GM18861 (cell line): ENCODE data around the gene AVPI1.
"Not testable (repeated sequence)": the region's sequence is repeated elsewhere in the genome, so short reads cannot be mapped to it uniquely, and the experiment has no call there.

Experiments
- ATAC-seq: cut with Tn5 transposase; IDR thresholded peaks from one replicate; pipeline ENCODE4 v1.9.1; 2021; ENCODE audit not compliant: unreplicated experiment

AVPI1 gene

DNA sequence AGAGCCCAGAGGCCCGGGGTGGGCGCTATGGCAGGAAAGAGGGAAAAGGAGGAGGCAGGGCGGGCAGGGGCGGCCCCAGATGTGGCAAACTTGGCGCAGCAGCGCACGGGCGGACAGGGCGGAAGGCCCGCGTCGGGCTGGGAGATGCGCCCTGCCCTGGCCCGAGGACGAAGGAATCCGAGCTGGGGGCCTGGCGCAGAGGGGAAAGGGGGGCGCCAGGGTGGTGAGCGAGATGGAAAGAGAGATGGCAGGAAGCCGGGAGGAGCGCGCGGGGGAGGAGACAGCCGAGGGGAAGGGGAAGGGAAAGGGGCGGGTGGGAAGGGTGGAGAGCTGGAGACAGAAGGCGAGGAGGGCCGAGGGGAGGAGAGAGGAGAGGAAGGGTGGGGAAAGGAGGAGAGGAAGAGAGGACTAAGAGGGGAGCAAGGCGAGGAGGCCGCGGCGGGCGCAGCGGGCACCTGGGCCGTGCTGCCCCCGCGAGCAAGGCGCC lies 26.3 kb upstream of the AVPI1 start, which contains the start of gene MARVELD1:
MARVELD1 (plus strand) TSS at position 392 of the 487 bp plus-strand sequence. CDS start 147 bp downstream, outside the sequence.
- ATAC-seq: no peak

GRCh38 chr10:97711640-97712572 lies 24.9 kb upstream of the AVPI1 start:
- ATAC-seq: no peak

- ATAC-seq: no peak
These were observed 22.2 kb upstream of the AVPI1 start for GRCh38 chr10:97708976-97709946.

- ATAC-seq: no peak
These were observed 21.1 kb upstream of the AVPI1 start for GRCh38 chr10:97708167-97708566.

GRCh38 chr10:97707134-97707861 lies 20.3 kb upstream of the AVPI1 start:
- ATAC-seq: no peak

GRCh38 chr10:97705006-97705670 lies 18.1 kb upstream of the AVPI1 start:
- no peak for ATAC-seq

DNA sequence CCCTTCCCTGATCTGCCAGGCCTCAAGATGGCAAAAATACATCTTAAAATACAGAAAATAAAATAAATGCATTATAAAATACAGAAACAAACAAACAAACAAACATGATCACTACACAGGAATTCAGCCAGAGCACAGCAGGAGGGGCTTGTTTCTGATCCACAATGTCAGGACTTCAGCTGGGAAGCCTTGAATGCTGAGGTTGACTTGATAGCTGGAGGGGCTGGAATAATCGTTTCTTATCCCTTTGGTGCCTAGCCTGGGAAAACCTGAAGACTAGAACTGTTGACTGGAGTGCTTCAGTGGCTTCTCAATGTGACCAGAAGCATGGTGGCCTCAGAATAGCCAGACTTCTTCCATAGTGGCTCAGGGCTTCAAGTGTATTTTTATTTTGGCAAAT lies 17.3 kb upstream of the AVPI1 start:
- ATAC-seq: no peak

DNA sequence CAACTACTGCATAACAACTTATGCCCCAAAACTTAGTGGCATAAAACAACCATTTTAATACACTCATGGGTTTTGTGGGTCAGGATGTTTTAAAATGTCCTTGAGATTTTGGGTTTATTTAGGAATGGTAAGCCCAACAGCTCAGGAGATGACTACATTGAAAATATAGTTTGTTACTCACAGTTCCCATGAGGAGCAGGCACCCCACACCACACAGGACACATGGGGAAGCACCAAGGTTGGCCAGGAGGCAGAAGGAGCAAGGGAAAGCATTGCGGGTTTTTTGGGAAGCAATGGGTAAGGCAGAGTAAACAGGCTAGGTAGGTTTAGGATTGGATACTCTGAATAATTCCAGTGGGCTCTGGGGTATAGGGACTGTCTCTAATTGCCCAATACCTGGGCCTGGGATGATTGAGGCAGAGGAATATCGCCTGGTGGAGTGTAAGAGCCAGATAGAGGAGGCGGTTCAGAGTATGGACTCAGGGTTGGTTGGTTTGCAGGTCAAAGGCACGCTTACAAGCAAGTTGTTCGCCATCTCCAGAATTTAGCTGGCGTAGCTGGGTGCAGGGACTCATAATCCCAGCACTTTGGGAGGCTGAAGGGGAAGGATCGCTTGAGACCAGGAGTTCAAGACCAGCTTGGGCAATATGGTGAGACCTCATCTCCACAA lies 16.5 kb upstream of the AVPI1 start:
- no peak for ATAC-seq

- no peak for ATAC-seq
These were observed 14.5 kb upstream of the AVPI1 start for GRCh38 chr10:97701438-97702069.

- ATAC-seq: not testable (repeated sequence)
These were observed 11.1 kb upstream of the AVPI1 start for GRCh38 chr10:97698072-97698655.

DNA sequence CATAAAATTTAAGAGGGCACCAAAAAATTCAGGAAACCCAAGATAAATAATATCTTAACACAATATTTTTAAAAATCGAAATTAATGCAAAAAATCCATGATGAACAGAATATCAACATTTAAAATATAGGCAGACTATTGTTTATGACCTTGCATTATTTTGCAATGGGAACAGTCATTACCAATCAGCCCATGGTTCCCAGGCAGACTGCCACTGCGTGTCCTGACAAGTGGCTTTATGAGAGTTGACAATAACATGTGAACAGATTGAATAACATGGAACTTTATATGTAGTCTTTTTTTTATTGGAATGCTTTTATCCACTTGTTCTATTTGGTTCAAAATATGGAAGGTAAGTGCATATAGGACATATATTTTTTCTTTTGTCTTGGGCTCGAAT lies 3.1 kb upstream of the AVPI1 start:
- ATAC-seq: no peak

GRCh38 chr10:97689559-97690020 lies 2.5 kb upstream of the AVPI1 start:
- no peak for ATAC-seq

- ATAC-seq: no peak
These were observed 1.0 kb upstream of the AVPI1 start for GRCh38 chr10:97687785-97688781.

DNA sequence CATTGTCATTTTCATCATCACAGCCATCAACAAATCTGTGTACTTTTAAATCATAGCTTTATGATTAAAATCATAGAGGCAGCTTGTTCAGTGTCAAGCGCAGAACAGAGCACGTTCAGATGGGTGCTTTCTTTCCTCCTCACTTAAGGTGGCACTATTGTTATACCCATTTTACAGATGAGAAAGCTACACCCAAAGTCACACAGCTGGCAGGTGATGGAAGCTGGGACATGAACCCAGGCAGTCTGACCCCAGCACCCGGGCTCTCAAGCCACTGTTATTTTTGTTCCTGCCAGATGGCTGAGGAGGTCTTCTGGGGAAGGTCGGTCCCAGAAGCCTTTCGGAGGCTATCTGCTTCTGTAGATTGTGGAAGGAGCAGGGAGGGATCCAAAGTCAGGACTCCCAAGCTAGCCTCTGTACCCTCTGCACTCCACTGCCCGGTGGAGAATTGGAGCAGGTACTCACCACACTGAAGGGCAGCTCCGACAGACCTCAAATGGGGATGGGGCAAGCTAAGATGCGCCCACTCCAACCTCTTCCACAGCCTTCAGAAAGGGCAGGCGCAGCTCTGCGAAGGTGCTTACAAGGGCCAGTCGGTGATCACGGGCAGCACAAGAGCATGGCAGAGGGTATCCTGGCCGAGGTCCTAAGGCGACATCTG lies 610 bp downstream of the AVPI1 start:
- no peak for ATAC-seq

DNA sequence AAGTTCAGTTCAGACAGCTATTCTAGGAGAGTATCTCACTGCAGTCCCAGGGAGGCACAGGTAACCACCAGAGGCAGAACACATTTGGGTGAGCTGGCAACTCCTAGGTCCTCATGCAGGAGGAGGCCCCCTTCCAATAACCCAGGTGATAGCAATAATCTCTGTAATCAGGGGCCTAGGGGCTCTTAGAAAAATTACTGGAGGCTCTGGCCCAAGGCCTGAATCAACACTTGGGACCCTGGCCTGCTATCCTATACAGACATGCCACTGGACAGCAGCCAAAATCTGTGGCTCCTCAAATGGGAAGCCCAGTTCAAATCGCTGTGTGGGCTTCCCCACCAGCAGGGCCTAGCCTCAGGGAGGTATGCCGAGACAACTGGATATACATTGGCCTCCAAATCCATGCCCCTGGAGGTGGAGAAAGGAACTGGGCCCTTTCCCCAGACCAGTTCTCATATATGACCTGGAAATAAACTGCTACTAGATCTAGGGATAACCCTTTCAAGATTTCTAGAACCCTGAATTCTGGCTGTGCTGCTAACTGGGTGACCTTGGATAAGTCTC lies 1.6 kb downstream of the AVPI1 start:
- ATAC-seq: no peak

DNA sequence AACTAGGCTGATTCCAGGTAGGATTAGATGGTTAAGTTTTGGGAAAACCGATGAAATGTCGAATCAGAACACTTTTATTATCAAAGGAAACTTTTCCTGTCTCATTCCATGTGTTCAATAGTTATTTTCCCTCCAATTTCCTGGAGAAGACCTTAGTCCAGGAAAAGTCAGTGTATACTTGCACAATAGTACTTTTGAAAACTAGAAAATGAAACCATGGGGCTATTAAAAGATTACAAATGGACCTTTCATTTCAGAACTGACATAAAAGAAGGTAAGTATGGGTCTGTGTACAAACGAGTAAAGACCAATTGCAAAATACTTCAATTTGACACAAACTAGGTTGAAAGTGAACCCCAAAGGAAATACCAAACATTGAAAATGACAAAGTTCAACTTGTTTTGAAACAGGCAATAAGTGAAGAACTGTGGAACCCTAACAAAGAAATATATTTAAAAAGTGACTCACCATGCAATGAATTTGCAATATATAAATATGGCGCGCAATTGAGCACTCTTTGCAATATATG lies 2.1 kb downstream of the AVPI1 start:
- ATAC-seq: no peak
